AG04450 (cell line): Measurements from ENCODE around the gene IGSF22. TPM values are rescaled to one million over a fixed set of nuclear protein-coding genes. Genes with fewer than 3 reads are reported as not detected.

Source experiments
- CTCF ChIA-PET: fragments of 300-600, 350-600 bp; formaldehyde crosslinking; extraction: SDS; loops from one replicate; lab custom pipeline; 2022; ENCODE audit warnings: antibody characterized with exemption, inconsistent platforms; lab: Charles Lee
- POLR2A ChIA-PET: fragments of 350-600 bp; formaldehyde crosslinking; extraction: SDS; loops from one replicate; lab custom pipeline; 2021; ENCODE audit warnings: antibody characterized with exemption, inconsistent platforms; lab: Yijun Ruan, JAX
- DNase-seq: peaks from one replicate; pipeline ENCODE4 v3.0.0-alpha.2; 2011; ENCODE audit warnings: low read depth, low spot score
- H3K27ac ChIP-seq: one replicate; pipeline ENCODE4 v1.5.1; 2012; ENCODE audit warnings: low read depth, low read length, control low read depth
- H3K27me3 ChIP-seq: one replicate; pipeline ENCODE4 v1.6.0; 2012; ENCODE audit warnings: low read length; ENCODE audit not compliant: control insufficient read depth, insufficient read depth
- H3K4me3 ChIP-seq: 2 replicates; pipeline ENCODE4 v1.5.1; 2011; ENCODE audit warnings: mild to moderate bottlenecking, low read depth, low read length, control low read depth
- H3K9me3 ChIP-seq: 2 replicates; pipeline ENCODE4 v1.5.1; 2012; ENCODE audit warnings: low read length; ENCODE audit not compliant: control insufficient read depth, insufficient read depth
- polyA plus RNA-seq: library from polyadenylated mRNA; depleted of rRNA; stranded (reverse); fragments of >200 nt; gene quantifications from 2 replicates; pipeline ENCODE4 v1.2.3, GENCODE V29; 2011
- TF ChIP-seq, protein P1 (sequence below): IDR thresholded peaks from 2 replicates; pipeline ENCODE4 v1.5.1; 2011; ENCODE audit warnings: low read depth, low read length, control low read depth, inconsistent platforms

Gene IGSF22
- polyA plus RNA-seq, 1 experiment: not detected

DNA sequence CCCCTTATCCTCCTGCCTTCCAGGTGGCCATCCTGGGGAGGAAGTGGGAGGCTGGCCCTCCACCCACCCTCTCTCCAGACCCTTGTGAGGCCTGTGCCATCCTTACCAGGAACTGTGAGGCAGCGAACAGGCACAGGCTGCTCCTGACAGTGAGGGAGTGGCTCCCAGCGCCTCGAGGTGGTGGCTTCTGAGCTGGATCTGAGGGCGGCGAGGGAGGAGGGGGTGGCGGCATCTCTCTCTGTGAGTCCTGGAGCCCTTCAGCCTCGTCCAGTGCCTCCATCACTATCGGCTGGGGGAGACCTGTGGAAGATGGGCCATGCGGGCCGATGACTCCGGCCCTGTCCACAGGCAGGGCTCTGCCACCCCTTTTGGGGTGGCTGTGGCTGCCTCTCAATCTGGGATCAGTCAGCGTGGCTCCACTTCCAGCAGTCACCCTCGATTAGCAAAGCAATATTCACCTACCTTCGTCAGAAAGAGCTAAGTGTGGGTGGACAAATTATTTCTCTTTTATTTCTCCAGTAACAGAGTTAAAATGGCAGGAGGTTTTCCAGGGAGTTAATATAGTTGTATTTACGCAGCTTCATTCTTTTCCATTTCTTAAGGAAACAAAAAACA is 18.0 kb upstream of the IGSF22 start:
- no peak overlapping the region for H3K27ac ChIP-seq
- H3K27me3 ChIP-seq: peaks cover 5% of the 10 kb centered on the region
- TF ChIP-seq, protein P1, sequence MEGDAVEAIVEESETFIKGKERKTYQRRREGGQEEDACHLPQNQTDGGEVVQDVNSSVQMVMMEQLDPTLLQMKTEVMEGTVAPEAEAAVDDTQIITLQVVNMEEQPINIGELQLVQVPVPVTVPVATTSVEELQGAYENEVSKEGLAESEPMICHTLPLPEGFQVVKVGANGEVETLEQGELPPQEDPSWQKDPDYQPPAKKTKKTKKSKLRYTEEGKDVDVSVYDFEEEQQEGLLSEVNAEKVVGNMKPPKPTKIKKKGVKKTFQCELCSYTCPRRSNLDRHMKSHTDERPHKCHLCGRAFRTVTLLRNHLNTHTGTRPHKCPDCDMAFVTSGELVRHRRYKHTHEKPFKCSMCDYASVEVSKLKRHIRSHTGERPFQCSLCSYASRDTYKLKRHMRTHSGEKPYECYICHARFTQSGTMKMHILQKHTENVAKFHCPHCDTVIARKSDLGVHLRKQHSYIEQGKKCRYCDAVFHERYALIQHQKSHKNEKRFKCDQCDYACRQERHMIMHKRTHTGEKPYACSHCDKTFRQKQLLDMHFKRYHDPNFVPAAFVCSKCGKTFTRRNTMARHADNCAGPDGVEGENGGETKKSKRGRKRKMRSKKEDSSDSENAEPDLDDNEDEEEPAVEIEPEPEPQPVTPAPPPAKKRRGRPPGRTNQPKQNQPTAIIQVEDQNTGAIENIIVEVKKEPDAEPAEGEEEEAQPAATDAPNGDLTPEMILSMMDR: no peak
- H3K9me3 ChIP-seq: no peaks in the 10 kb centered on the region
- no peak overlapping the region for H3K4me3 ChIP-seq
- CTCF ChIA-PET: interaction anchor here (0.6 to 5.1 kb wide), 7 partner anchors 10 to 919 kb away, joined by 3 to 32 read pairs (median 4); no protein-coding TSS in a partner anchor
- POLR2A ChIA-PET: no interaction called here
- DNase-seq: no peak

DNA sequence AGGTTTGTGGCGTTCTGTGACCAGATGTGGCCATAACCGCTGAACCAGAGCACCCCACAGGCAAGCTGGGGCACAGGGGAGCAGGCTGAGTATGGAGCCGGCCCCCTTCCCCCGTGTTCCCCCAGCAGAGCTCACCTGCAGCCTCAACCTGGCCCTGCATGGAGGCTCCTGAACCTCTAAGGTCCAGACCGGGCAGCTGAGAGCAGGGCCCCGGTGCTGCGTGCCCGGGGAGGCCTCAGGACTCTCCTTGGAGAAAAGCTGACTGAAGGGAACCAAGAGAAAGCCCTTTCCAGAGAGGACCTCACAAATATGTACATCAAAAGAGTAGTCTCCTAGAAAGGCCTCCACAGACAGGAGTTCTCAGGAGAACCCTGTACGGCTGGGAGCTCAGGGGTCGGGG is 17.4 kb upstream of the IGSF22 start:
- no peak for DNase-seq
- POLR2A ChIA-PET: no interaction called here
- H3K9me3 ChIP-seq: no peaks in the 10 kb centered on the region

DNA sequence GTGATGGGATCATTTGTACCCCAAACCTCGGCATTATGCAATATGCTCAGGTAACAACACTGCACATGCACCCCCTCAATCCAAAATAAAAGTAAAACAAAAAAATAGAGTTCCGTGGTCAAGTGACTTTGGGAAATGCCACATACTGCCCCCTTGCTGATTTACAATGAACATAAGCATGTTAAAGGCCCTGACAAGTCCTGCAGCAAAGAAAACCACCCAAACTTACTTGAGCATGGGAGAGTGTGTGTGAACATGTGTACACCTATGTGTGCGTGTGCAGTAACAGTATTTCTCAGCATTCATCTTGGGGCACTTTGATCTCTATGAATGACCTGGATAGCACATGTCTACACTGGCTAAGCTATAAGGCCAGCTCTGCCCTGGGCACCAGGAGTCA is 15.8 kb upstream of the IGSF22 start:
- ChIA-PET CTCF (interaction anchor here (0.6 to 5.1 kb wide), 4 partner anchors 10 to 159 kb away, joined by 5 to 32 read pairs (median 10); no protein-coding TSS in a partner anchor), POLR2A (no interaction called here)

More for the DNA sequence above, 17.4 kb upstream of the IGSF22 start:
- Histone ChIP-seq H3K27me3 (peaks cover 8% of the 10 kb centered on the region), H3K27ac (no peak overlapping the region), H3K4me3 (no peak overlapping the region)
- CTCF ChIA-PET: interaction anchor here (0.9 to 5.1 kb wide), 4 partner anchors 9 to 21 kb away, joined by 4 to 32 read pairs (median 10); no protein-coding TSS in a partner anchor
- TF ChIP-seq, protein P1: no peak

DNA sequence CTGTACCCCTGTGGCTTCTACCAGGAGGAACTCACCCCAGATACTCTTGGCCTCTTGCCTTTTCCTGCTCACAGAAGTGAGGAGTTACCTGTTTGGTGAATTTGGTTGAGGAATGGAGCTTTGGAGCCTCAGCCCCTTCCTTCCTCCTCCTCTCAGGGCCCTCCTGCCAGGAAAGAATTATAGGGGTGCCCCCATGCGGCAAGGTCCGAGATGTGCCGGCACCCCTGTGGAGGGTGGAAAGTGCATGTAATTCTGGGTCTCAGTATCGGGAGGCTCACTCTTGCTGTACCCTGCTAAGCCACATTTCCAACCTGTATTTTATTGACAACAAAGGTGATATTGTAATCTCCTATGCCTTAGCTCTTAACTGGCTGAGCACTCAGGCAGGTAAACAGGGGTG is 13.7 kb upstream of the IGSF22 start:
- Histone ChIP-seq H3K27me3 (peaks cover 13% of the 10 kb centered on the region), H3K27ac (no peak overlapping the region), H3K9me3 (no peaks in the 10 kb centered on the region), H3K4me3 (no peak overlapping the region)
- ChIA-PET POLR2A (no interaction called here), CTCF (interaction anchor here (1.3 to 5.1 kb wide), 3 partner anchors 8 to 18 kb away, joined by 4 to 32 read pairs (median 7); no protein-coding TSS in a partner anchor)
- DNase-seq: no peak
- TF ChIP-seq, protein P1: no peak

More for the DNA sequence above, 15.8 kb upstream of the IGSF22 start:
- no peak for DNase-seq
- no peak overlapping the region for H3K27ac ChIP-seq
- H3K27me3 ChIP-seq: peaks cover 10% of the 10 kb centered on the region
- TF ChIP-seq, protein P1: no peak
- H3K4me3 ChIP-seq: no peak overlapping the region
- H3K9me3 ChIP-seq: no peaks in the 10 kb centered on the region

DNA sequence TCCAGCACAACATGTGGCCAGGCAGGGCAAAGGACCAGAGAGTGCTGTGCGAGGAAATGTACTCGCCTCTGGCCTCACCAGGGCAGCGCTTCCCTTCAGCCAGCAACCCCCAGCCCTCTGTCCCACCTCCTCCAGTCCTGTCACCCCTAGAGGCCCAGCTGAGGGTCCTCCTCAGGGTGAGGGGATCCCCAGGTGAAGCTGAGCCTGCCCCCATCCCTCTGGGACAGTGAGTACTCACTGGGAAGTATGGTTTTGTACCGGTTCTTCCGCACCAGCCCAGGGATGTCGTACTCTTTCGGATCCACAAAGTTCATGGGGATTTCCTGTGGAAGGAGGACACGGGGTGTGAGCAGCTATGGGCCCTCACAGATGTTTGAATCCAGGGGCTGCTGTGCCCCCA is 11.7 kb upstream of the IGSF22 start:
- DNase-seq: no peak
- TF ChIP-seq, protein P1: no peak
- H3K9me3 ChIP-seq: no peaks in the 10 kb centered on the region
- no peak overlapping the region for H3K27ac ChIP-seq
- H3K27me3 ChIP-seq: peaks cover 13% of the 10 kb centered on the region
- POLR2A ChIA-PET: no interaction called here
- CTCF ChIA-PET: interaction anchor here (1.1 to 2.5 kb wide), 4 partner anchors 10 to 42 kb away, joined by 3 to 9 read pairs (median 6); no protein-coding TSS in a partner anchor
- H3K4me3 ChIP-seq: no peak overlapping the region
